ENCODE results near the gene GP9.

DNA sequence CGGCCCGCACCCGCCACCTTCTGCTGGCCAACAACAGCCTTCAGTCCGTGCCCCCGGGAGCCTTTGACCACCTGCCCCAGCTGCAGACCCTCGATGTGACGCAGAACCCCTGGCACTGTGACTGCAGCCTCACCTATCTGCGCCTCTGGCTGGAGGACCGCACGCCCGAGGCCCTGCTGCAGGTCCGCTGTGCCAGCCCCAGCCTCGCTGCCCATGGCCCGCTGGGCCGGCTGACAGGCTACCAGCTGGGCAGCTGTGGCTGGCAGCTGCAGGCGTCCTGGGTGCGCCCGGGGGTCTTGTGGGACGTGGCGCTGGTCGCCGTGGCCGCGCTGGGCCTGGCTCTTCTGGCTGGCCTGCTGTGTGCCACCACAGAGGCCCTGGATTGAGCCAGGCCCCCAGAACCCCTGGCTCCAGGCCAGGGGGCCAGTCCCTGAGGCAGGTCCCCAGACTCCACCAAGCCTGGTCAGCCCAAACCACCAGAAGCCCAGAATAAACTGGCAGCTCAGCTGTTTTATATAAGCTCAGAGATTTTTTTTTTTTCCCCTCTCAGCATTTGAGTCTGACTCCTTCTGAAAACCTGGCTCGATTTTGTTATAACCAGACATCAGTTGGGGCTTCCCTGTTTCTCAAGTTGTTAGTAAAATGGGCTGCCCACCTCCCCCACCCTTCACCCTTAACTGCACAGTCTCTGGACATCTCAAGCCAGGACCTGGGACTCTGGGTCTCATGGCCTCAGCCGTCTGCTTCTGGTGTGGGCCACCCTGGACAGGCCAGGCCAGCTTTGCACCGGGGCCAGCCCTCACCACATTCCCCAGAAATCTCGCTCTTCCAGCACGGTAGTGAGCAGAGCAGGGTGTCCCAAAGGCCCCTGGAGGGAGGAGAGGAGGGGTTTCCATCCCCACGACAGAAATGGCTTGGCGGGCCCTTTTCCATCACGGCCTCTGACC, 1.6 kb downstream of the GP9 start:
- TF ChIP-seq, protein P1, sequence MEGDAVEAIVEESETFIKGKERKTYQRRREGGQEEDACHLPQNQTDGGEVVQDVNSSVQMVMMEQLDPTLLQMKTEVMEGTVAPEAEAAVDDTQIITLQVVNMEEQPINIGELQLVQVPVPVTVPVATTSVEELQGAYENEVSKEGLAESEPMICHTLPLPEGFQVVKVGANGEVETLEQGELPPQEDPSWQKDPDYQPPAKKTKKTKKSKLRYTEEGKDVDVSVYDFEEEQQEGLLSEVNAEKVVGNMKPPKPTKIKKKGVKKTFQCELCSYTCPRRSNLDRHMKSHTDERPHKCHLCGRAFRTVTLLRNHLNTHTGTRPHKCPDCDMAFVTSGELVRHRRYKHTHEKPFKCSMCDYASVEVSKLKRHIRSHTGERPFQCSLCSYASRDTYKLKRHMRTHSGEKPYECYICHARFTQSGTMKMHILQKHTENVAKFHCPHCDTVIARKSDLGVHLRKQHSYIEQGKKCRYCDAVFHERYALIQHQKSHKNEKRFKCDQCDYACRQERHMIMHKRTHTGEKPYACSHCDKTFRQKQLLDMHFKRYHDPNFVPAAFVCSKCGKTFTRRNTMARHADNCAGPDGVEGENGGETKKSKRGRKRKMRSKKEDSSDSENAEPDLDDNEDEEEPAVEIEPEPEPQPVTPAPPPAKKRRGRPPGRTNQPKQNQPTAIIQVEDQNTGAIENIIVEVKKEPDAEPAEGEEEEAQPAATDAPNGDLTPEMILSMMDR (conservative IDR thresholded peaks at IDR 0.05; ENCODE audit: low read length), result no peak
- no peak for TF ChIP-seq EZH2phosphoT487 (IDR thresholded peaks at IDR 0.05; ENCODE audit: borderline replicate concordance, low read depth, low read length)
